Breast epithelium (tissue), 3 donors: ENCODE results near the gene FHOD3.

Experiments used
- POLR2AphosphoS5 ChIP-seq, 3 donors: sonication (generic); formaldehyde crosslinking; IDR thresholded peaks; one replicate each; pipeline ENCODE4 v1.6.1; 2017; ENCODE audit warnings: antibody characterized with exemption in 3 of 3
- TF ChIP-seq, protein P1 (sequence below), 3 donors: fragments of 450-650 bp; IDR thresholded peaks; one replicate each; pipeline ENCODE4 v1.5.1; 2016 to 2017; ENCODE audit warnings: antibody characterized with exemption in 3 of 3, mild to moderate bottlenecking in 3 of 3, moderate library complexity in 3 of 3

DNA sequence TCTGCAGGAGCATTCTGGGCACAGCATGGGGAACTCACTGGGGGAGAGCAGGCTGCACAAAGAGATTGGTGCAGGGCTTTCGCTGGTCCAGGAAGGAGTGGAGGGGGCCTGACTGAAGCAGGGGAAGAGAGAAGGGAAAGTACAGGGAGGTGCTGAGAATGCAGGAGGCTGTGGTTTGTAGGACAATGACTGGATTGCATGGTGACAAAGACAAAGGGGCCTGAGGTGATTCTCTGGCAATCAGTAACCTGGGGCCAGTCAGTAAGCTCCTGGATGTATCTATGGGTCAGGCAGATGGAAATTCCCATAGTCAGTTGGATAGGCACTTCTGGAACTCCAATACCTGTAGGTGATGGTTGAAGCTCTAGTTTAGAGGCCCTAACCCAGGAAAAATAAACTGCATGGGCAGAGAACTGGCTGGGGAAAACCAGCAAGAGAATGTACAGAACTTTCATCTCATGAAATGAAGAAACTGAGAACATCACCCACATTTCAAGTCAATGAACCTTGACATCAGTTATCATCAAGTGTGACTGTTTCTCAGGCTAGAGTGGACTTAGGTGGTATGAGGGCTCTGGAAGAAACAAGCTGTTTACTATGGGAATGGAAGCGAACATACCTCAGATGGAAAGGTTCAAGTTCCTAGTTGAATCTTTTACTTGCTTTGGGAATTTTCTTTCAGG is 338.0 kb downstream of the FHOD3 start:
- TF ChIP-seq POLR2AphosphoS5 (IDR thresholded peaks at IDR 0.05), result no peak
- TF ChIP-seq, protein P1, sequence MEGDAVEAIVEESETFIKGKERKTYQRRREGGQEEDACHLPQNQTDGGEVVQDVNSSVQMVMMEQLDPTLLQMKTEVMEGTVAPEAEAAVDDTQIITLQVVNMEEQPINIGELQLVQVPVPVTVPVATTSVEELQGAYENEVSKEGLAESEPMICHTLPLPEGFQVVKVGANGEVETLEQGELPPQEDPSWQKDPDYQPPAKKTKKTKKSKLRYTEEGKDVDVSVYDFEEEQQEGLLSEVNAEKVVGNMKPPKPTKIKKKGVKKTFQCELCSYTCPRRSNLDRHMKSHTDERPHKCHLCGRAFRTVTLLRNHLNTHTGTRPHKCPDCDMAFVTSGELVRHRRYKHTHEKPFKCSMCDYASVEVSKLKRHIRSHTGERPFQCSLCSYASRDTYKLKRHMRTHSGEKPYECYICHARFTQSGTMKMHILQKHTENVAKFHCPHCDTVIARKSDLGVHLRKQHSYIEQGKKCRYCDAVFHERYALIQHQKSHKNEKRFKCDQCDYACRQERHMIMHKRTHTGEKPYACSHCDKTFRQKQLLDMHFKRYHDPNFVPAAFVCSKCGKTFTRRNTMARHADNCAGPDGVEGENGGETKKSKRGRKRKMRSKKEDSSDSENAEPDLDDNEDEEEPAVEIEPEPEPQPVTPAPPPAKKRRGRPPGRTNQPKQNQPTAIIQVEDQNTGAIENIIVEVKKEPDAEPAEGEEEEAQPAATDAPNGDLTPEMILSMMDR (IDR thresholded peaks at IDR 0.05), result no peak
